Panc1 (cell line): ENCODE results near the gene LPIN3.

Experiments used
- POLR2AphosphoS5 ChIP-seq: IDR thresholded peaks from 2 replicates; pipeline ENCODE4 v1.6.1; 2012; ENCODE audit warnings: mild to moderate bottlenecking, low read depth, low read length, moderate library complexity
- SIN3A ChIP-seq: IDR thresholded peaks from 2 replicates; pipeline ENCODE4 v1.6.1; 2012; ENCODE audit warnings: low read depth, mild to moderate bottlenecking, low read length, moderate library complexity, borderline replicate concordance; ENCODE audit not compliant: insufficient read depth
- TCF7L2 ChIP-seq: IDR thresholded peaks from 2 replicates; pipeline ENCODE4 v1.6.1; 2011; ENCODE audit warnings: mild to moderate bottlenecking, low read depth, low read length, inconsistent platforms
- TF ChIP-seq, protein P1 (sequence below): fragments of 450-650 bp; IDR thresholded peaks from 2 replicates; pipeline ENCODE4 v1.5.1; 2017; ENCODE audit warnings: mild to moderate bottlenecking
- TF ChIP-seq, protein P2 (sequence below), 2 experiments: IDR thresholded peaks; 2 replicates each; pipeline ENCODE4 v1.6.1; 2011 to 2012; ENCODE audit warnings: low read depth in 2 of 2, control low read depth in 1 of 2, low read length in 1 of 2, mild to moderate bottlenecking in 1 of 2, moderate library complexity in 1 of 2; ENCODE audit not compliant: insufficient read depth in 1 of 2

DNA sequence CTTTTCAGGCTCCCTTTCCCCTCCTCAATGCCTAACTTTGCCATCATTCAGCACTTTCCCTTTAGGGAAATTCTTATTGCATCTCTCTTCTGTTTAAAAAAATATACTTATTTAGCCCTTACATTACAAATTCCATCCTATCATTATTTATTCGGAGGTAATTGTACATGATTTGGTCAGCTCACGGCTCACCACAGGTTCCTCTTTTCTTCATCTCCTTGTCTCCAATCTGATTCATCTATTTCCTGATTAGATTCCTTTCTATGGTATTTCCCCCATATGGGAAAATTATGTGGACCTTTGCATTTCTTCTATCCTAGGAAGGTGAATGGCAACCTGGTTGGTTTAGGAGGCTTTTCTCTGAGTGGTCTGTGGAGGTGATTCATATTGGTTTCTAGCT lies 38.9 kb downstream of the LPIN3 start:
- TF ChIP-seq, protein P1, sequence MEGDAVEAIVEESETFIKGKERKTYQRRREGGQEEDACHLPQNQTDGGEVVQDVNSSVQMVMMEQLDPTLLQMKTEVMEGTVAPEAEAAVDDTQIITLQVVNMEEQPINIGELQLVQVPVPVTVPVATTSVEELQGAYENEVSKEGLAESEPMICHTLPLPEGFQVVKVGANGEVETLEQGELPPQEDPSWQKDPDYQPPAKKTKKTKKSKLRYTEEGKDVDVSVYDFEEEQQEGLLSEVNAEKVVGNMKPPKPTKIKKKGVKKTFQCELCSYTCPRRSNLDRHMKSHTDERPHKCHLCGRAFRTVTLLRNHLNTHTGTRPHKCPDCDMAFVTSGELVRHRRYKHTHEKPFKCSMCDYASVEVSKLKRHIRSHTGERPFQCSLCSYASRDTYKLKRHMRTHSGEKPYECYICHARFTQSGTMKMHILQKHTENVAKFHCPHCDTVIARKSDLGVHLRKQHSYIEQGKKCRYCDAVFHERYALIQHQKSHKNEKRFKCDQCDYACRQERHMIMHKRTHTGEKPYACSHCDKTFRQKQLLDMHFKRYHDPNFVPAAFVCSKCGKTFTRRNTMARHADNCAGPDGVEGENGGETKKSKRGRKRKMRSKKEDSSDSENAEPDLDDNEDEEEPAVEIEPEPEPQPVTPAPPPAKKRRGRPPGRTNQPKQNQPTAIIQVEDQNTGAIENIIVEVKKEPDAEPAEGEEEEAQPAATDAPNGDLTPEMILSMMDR, result no peak
- TF ChIP-seq, protein P2, sequence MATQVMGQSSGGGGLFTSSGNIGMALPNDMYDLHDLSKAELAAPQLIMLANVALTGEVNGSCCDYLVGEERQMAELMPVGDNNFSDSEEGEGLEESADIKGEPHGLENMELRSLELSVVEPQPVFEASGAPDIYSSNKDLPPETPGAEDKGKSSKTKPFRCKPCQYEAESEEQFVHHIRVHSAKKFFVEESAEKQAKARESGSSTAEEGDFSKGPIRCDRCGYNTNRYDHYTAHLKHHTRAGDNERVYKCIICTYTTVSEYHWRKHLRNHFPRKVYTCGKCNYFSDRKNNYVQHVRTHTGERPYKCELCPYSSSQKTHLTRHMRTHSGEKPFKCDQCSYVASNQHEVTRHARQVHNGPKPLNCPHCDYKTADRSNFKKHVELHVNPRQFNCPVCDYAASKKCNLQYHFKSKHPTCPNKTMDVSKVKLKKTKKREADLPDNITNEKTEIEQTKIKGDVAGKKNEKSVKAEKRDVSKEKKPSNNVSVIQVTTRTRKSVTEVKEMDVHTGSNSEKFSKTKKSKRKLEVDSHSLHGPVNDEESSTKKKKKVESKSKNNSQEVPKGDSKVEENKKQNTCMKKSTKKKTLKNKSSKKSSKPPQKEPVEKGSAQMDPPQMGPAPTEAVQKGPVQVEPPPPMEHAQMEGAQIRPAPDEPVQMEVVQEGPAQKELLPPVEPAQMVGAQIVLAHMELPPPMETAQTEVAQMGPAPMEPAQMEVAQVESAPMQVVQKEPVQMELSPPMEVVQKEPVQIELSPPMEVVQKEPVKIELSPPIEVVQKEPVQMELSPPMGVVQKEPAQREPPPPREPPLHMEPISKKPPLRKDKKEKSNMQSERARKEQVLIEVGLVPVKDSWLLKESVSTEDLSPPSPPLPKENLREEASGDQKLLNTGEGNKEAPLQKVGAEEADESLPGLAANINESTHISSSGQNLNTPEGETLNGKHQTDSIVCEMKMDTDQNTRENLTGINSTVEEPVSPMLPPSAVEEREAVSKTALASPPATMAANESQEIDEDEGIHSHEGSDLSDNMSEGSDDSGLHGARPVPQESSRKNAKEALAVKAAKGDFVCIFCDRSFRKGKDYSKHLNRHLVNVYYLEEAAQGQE (IDR thresholded peaks at IDR 0.05; ENCODE audit: insufficient read depth in 1 of 2, low read depth in 2 of 2, low read length in 1 of 2), result no peak
- no peak for TF ChIP-seq SIN3A
- TF ChIP-seq POLR2AphosphoS5, result no peak
- no peak for TF ChIP-seq TCF7L2
